Stimulated activated CD8-positive, alpha-beta memory T cell treated with anti-CD3 and anti-CD28 coated beads, Interleukin-15, amount 100 ng/mL, for 4 hours (primary cell): ENCODE results near the gene XIST.
"Not testable (repeated sequence)": the region's sequence is repeated elsewhere in the genome, so short reads cannot be mapped to it uniquely, and the experiment has no call there.

Source experiments
- DNase-seq, 2 donors: peaks; one replicate each; pipeline ENCODE4 v3.0.0-alpha.2; 2020; ENCODE audit warnings: low read depth in 2 of 2

XIST gene

DNA sequence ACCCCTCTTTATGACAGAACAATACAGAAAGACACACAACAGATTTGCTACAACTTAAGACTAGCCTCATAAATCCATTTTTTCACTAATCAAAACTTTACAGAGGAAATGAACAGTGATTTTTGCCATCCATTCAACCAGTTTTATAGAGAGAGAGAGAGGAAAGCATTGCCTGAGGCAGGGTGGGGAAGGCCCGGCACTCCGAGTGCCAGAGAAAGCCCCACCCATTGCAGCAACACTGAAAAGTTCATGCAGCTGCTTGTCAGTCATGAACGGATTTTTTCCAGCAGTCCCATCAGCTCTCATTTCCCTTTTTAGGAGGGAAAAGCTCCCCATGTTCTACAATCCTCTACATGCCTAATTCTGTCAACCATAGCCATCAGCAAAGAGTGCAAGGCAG, 52.6 kb downstream of the XIST start:
- DNase-seq, result no peak

DNA sequence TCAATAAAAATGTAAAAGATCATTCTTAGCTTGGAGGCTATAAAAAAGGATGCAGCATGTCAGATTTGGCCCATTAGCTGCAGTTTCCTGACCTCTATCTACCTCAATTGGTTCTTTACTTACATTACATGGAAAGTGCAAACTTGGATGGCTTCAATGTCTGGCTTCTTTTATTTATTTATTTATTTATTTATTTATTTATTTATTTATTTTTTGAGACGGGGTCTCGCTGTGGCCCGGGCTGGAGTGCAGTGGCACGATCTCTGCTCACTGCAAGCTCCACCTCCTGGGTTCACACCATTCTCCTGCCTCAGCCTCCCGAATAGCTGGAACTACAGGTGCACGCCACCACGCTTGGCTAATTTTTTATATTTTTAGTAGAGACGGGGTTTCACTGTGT, 60.0 kb downstream of the XIST start:
- DNase-seq, result not testable (repeated sequence)

DNA sequence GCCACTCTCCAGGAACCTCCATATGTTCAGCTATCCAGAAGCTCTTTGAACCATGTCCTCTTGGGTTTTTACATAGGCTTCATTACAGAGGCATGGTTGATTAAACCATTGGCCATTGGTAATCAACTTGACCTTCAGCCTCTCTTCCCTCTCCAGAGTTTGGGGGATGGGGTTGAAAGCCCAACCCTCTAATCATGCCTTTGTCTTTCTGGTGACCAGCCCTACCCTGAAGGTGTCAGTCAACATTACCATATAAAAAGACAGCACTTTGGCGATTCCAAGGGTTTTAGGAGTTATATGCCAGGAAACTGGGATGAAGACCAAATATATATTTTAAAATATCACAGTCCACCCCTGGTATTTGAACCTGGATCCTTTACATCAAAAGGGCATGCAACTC, 67.0 kb downstream of the XIST start:
- DNase-seq, result no peak
